GM18868 (cell line): ENCODE measurements around the gene NDUFA8.

Source experiments
- ATAC-seq: cut with Tn5 transposase; IDR thresholded peaks from one replicate; pipeline ENCODE4 v1.9.1; 2021; ENCODE audit warnings: mild to moderate bottlenecking, moderate library complexity; ENCODE audit not compliant: unreplicated experiment

The NDUFA8 gene

DNA sequence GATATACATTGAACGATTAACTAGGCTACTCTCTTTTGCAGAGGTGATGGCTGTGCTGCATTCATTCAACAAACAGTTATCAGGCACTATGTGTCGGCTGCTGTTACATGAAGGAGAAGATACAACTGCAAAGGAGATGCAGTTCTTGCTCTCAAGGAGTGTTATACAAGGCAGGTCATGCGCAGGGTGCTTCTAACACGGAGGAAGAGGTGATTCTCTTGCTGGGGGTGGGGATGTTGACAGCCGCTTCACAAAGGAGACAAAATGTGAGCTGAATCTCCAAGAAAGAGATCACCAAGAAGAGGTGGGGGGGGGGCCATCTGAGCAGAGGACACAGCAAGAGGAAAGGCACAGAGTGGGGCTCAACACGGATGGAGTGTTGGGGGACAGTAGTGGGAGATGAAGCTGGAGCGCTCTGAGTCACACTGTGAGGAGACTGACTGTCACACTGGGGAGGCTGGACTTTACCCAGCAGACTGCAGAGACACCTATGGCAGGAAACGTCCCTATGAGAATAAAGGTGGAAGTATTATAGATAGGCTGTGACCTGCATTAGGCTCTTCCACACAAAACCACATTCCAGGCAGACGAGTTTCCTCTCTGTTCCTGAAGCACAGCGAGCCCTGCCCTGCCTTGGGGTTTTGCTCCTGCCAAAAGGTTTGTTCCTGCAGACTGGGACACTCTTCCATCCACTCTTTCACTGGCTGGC is 20.9 kb downstream of the NDUFA8 start:
- ATAC-seq: no peak

DNA sequence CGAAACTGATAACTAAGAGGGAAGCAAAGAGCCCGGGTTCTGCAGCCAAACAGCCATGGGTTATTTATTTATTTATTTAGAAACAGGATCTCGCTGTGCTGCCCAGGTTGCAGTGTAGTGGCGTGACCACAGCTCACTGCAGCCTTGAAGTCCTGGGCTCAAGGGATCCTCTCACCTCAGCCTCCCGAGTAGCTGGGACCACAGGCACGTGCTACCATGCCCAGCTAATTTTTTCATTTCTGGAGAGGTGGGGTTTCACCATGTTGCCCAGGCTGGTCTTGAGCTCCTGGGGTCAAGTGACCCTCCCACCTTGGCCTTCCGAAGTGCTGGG is 24.1 kb downstream of the NDUFA8 start:
- no peak for ATAC-seq

DNA sequence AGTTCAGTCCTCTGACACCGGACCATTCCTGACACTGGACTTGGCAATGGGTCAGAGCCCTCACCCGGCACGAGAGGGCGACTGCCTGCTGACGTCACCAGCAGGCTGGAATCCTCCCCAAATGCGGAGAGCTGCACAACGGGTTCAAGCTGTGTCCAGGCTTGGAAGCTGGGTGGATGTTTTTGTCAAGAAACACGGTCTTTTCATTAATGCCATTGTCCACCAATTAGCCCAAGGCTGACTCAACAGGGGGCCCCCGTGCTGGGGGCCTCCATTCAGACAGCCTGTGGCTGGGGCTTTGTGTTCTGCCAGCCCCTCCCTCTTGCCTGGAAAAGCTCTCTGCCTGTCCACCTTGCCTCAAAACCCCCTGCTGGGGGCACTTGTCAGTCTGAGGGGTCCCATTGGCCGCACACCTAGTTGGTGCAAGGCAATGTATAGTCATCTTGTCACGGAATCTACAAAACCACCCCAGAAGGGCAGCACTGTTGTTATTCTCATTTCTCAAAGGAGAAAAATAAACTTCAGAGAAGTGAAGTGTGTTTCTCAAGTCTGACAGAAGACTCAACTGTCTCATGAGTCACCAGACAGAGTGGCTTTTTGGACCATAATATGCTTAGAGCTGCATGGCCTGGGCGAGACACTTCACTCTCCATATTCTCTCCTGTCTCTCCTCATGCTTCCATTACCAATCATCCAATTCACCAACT is 24.6 kb downstream of the NDUFA8 start:
- no peak for ATAC-seq

DNA sequence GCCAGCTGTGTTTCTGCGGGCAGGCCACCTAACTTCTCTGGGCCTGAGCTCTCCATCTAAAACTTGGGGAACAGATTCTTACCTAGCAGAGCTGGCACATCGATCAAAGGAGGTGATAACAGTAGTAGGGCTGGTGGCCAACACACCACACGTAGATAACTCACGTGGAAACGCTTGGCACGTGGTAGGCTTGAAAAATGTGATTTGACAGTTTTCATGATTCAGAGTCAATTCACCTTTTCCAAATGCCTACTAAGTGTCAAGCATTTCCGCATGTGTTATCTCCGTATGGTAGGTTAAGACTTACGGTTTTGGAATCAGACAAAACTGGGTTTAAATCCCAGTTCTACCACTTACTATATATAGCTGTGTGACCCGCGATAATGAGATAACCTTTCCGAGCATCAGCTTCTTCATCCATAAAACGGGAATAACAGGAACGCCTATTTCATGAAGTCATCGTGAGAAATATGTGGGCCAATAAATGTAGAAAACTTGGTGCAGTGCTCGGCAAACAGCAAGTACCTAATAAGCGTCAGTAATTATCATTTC is 25.5 kb downstream of the NDUFA8 start:
- no peak for ATAC-seq

- ATAC-seq: no peak
Measured at GRCh38 chr9:122133263-122133983, 26.2 kb downstream of the NDUFA8 start.

- ATAC-seq: no peak
Measured at GRCh38 chr9:122132539-122132938, 27.0 kb downstream of the NDUFA8 start.

DNA sequence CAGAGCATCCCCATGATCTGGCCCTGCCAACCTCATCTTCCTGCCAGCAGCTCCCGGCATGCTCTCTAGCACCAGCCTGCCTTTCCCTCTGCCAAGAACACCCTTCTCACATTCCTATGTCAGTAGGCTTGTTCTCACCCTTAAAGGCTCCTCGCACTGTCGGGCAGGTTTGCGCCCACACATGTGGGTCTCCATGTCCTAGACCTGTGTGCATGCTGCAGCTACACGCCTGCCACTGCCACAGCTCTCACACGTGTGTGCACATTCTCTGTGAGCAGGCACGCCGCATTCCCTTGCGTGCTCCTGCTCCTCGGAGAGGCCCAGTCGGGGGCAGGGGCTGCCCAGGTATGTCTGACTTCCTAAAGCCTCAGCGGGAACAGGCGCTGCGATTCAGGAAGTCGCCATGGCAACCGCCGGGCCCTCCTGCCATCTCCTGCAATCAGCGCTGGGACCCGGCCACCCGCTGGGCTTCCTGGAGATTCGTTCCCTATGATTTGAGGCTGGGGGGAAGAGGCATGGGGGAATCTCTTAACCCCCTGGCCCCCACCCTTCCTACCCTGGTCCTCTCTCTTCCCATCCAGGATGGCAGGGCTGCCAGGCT is 28.1 kb downstream of the NDUFA8 start:
- no peak for ATAC-seq

DNA sequence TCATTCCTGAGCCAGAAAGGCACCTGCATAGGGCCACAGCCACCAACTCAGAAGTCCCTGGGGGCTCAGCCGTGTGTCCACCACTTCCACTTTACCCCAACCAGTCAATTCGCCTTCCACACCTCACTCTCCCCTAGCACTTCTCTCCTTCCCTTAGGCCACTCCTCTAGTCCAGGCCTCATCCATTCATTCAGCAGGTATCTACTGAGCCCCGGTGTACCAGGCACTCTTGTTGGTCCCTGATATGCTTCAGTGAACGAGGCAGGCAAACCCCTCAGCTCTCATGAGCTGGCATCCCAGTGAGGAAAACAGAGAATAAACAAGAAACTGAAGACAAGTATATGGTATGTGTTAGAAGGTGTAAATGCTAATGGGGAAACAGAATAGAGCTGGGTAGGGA is 28.7 kb downstream of the NDUFA8 start:
- no peak for ATAC-seq

- ATAC-seq: no peak
Measured at GRCh38 chr9:122129969-122130368, 29.6 kb downstream of the NDUFA8 start.

GRCh38 chr9:122128969-122129343 is 30.6 kb downstream of the NDUFA8 start:
- ATAC-seq: no peak

GRCh38 chr9:122128007-122128968 is 31.3 kb downstream of the NDUFA8 start:
- no peak for ATAC-seq

- ATAC-seq: no peak
Measured at GRCh38 chr9:122127396-122127798, 32.2 kb downstream of the NDUFA8 start.

DNA sequence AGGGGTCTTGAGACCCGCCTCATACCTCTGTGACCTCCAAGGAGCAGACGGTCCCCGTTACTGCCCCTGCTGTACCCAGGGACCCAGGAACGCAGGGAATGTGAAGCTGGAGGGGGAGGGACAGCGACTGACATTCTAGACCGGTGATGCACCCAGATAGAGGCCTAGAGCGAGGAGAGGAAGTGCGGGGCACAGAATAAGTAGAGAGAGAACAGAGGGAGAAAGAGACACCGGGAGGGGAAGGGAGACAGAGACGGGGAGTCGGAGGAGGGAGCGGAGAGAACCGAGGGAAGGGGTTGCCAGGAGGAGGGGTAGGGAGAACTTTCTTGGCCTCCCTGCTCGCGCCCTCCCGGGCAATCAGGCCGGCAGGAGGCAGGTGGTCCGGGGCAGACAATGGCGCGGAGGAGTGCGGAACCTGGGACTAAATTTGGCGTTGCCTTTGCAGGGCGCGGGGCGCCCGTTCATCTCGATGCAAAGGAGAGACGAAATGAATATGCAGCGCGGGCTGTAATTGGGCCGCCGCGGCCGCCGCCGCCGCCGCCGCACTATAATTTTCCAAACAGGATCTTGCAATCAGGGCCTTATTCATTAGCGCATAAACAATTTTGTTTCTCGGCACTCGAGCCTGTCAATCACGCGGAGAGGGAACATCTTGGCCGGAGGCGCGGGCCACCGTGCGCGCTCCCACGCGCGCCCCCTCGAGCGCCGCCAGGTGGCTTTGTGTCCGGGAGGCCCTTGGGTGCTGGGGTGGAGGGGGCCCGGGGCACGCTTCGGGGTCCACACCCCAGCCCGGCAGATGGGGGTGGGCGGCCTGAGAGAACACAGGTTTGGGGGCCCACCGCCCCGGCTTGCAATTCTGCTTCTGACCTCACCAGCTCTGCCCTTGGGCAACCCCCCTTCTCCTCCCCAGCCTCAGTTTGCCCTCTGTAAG is 33.0 kb downstream of the NDUFA8 start:
- no peak for ATAC-seq

- no peak for ATAC-seq
Measured at GRCh38 chr9:122125509-122126330, 33.9 kb downstream of the NDUFA8 start.

DNA sequence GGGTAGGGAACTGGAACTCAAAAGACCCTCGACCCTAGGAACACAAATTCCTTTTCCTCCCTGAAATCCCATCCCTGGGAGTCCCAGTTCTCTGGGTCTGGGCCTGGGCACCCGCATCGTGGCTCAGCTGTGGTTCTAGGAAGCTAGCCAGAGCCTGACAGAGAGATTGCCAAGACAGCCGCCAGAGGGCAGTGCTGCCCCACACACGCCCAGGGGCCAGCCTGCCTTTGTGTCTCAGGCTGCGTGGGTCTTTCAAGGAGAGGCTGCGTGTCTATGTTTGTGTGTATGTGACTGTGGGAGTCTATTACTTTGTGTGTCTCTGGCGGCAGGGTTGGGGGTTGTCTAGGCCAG is 34.4 kb downstream of the NDUFA8 start:
- ATAC-seq: peak; percentile 77

DNA sequence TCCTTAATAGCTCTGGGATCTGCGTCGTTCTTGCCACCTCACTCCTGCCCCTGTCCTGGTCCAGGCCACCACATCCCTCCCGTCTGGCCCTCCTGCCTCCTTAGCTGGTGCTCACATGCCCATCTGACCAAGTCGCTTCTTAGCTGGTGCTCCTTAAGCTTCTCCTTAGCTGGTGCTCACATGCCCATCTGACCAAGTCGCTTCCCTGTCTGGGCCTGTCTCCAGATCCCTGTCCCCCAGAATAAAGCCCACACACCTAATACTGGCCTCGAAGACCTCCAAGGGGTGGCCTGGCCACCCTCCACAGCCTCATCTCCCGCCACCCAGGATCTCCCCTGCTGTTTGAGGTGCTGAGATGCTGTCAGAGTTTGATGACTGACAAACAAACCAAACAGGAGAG is 35.1 kb downstream of the NDUFA8 start:
- no peak for ATAC-seq

- ATAC-seq: no peak
Measured at GRCh38 chr9:122124048-122124447, 35.5 kb downstream of the NDUFA8 start.

GRCh38 chr9:122122903-122123632 is 36.5 kb downstream of the NDUFA8 start:
- peak; percentile 51 for ATAC-seq
